OCI-M1 (cell line): ENCODE results near the gene TFEB.

Source experiments
- DNase-seq: peaks from one replicate; lab custom pipeline; 2025; lab: John Stamatoyannopoulos, UW

TFEB gene

DNA sequence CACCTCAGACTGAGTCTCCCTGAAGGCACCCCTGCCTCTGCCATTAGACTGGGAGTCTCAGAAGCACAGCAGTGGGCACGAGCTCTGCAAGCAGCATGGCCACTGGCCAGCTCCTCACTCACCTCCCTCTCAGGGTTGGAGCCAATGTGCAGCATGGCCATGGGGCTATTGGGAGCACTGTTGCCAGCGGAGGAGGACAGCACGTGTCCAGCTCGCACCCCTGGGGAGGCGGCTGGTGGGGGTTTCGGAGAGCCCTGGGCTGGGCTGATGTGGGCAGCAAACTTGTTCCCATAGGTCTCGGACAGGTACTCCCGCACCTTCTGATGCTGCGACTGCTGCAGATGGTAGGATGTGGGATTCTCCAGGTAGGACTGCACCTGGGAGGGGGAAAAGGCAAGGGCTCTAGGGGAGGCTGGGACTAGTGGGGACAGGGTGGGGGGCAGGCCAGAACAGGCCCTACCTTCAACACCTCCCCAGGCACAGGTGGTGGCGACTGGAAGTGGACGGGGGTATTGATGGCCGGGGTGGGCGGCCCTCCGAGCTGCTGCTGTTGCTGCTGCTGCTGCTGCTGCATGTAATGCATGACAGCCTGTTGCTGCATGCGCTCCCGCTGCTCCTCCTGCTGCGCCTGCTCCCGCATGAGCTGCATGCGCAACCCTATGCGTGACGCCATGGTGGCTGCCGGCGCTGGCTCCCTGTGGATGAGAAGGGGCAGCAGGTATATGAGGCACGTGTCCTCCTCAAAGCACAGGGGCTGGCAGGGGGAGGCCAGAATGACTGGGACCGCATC, 44.7 kb downstream of the TFEB start:
- DNase-seq, result no peak

DNA sequence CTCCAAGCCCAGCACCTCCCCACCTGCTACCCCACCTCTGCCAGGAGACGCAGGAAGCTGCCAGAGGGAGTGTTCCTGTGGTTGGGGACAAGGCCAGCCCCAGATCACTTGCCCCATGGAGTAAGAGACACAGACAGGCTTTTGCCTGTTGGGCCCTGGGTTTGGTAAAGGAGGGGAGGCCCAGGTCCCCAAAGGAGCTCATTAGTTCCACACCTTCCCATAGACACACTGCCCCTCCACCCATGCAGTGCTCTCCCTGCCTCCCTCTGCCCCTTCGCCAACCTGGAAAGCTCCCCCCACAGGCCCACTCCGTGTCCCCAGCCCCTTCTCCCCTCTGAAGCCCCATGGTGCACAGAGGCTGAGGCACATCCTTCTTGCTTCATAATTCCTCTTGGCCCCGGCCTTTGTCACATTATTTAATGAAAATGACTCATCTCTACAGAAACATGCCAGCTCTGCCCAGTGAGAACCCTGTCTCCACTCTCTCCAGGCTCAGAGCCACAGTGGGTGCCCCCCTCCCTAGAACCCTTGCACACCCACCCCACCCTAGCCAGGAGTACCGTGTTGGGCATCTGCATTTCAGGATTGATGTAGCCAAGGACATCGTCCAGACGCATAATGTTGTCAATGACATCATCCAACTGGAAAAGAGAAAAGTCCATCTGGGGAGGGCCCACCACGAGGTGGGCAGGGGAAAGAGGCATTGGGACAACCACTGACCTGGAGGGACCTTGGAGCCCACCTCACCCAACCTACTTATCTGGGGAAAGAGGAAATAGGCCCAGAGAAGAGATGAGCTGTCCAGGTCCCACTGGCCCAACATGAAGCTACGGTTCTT, 46.0 kb downstream of the TFEB start:
- DNase-seq, result no peak

DNA sequence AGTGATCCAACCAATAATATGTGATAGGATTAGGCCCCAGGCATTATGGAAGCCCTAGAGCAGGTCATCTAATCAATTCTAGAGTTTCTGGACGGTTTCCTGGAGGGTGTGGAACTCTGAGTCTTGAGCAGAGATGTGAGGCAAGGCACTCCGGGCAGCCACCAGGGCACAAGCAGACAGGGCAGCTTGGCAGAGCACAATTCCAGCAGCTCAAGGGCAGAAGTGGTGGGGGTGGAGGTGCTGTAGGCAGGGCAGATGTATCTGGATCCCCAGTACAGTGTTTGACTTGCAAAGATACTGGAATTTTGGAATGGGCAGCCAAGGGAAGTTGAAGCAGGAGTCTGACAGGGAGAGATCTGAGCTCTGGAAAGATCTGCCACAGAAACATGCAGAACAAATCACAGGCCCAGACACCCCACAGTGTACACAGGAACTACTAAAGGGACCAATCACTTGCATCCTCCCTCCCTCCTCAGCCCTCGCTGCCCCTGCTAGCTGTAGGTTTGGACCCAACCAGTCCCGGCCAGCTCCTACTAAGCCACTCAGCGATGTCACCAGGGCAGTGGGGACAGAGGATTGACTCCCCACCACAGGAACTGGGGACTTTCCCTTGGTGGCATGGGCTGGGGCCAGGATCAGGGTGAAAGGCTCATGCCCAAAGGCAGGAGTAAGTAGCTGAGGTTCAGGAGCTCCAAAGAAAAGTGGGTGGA, 47.0 kb downstream of the TFEB start:
- DNase-seq, result no peak

DNA sequence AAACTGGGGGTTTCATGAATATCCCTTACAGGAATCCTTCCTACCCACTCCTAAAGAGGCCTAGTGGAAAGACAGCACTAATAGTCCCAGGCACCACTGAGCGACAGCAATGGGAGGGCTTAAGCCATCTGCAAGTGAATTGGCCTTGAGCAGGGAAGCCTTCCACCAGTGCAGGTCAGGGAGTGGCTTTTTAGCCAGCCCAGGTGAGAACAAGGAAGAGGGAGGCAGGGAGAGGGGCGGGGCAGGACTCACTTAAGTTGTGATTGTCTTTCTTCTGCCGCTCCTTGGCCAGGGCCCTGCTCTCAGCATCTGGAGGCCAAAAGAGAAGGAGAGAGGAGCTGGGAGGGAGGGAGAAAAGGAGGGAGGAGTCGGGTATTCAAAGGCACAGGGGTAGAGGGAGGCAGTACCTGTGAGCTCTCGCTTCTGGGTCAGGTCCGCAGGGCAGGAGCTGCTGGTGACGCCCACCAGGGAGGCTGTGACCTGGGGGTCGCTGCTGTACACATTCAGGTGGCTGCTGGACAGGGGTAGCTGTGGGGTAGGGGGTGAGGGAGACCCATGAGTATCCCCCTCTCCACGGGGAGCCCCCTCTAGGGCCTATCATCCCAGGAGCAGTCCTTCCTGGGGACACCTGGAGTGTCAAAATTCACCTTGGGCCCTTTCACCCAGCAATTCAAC, 47.8 kb downstream of the TFEB start:
- no peak for DNase-seq

DNA sequence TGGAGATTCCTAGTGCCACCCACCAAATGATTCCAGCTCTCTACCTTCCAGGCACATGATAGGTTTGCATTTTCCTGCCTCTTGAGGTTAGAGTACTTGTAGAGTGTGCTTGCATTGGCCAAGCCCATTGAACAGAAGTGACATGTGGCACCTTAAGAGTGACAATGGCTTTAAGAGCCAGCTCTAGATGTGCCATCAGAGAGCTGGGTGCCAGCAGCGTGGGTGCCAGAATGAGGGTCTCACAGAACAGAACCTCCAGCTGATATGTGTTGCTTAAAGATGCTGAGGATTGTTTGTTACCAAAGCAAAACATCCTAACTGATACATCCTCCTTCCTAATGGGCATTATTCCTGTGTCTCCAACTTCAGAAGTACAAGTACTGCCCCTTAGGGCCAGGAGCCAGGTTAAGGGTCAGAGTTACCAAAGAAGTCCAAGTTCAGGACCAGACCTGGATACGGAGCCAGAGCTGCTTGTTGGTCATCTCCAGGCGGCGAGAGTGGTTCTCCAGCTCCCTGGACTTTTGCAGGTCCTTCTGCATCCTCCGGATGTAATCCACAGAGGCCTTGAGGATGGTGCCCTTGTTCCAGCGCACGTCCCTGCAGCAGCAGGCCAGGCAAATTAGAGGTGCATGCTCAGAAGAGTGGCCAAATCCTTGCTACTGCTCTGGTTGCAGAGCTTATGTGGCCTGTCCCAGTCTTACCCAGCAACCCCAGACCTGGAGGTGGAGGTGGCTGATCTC, 49.6 kb downstream of the TFEB start:
- no peak for DNase-seq

DNA sequence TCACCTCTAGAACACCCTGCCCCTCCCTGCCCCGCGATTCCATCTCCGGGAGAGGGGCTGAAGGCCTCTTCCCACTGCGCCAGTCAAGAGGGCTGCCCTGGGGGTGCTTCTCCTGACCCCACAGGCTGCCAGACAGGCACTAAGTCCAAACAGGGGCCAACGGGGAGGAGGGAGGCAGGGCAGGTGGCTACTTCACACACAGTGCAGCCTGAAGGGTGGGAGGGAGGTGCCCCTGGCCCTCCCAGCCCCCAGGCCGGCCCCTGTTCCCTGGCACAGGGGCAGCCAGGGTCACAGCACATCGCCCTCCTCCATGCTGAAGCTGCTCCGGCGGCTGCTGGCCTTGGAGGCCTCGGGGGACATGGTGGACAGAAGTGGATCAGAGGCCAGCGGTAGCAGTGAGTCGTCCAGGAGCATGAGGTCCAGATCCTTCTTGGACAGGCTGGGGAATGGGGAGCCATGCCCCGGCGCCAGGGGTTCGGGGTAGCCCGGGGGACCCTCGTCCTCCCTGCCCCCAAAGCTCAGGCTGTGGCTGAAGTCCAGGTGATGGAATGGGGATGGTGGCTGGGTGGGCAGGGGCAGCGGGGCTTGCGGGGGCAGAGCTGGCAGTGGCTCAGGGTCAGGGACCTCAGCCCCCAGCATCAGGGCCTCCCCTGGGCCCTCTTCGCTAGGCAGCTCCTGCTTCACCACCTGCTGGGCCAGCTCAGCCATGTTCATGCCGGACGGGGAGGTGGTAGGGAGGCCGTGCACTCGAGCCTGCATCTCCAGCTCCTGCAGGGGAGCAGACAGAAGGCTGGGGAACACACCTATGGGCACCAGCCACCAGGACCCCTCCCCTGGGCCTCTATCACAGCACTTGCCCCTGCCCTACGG, 50.9 kb downstream of the TFEB start:
- no peak for DNase-seq

DNA sequence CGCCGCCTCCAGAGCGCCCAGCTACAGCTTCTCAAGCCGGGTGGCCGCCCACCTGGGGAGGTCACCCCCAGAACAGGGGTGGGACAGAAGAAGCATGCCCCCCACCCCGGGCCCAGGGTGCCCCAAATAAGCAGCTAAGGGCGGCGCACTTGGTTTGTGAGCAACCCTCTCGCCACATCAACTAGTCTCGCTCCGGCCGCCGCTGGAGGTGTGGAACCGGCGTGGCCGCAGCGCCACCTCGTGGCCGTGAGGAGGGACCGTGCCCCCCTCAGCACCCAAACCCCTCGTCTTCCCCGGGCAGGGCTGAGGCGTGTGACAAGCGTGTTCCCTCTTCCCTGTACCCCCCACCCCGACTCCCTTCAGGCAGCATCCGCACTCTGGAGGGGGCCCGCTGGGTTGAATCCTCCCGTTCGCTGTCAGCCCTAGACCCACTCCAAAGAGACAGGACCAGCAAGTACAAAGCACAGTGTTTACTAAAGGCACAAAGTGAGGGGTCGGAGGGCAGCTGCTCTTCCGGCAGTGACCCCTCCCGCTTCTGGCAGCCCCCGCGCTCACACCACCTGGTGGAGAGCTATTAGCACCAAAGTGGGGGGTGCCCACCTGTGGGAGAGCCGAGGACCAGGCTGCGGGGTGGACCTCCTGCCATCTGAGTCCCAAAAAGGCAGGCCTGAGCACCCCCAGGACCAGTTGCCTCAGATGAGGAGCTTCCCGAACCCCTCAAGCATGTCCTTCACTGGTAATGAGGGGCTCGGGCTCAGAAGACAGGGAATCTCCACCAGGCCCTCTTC, 51.7 kb downstream of the TFEB start:
- peak; percentile 82 for DNase-seq

DNA sequence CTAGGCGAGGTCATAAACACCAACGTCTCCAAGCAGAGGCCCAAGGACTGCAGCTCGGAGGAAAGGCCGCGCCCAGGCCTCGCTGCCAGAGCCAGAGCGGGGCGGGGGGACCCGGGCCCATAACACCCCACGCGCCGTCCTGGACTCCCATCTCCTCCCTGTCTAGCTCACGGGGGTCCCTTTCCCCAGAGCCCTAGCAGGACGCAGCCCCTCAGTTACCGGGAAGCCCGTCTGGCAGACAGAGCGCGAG, 52.2 kb downstream of the TFEB start:
- no peak for DNase-seq

DNA sequence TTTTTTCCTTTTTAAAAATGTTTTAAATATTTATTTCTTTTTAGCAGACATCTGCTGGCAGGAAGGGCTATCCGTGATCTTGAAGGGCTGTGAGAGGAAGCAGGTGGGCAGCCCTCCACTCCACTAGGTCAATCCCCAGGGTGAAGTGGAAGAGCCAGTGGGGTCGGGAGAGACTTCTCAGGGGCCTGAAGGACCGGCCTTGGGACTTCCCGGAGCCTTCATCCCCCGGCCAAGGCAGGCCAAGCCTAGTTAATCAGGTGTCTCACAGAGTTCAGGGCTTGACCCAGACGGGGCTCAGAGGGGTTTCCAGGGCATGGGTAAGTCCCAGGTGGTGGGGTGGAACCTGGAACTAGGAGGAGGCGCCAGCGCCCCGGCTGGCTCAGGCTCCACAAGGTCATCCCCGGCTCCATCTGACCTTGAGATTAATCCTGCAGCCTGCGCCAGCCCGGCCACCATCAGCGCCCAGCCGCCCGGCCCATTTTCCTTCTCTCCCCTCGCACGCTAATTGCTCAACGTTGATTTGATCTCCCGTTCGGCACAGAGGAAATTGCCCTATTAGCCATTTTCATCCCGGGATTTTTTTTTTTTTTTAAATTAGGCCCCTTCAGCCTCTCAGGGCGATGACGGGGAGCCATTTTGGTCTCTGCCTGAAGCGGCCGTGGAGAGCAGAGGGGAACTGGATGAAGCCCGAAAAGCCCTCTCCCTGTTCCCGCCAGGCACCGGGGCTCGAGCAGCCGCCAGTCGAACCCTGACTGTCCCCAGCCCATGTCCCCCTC, 52.7 kb downstream of the TFEB start:
- DNase-seq, result no peak

DNA sequence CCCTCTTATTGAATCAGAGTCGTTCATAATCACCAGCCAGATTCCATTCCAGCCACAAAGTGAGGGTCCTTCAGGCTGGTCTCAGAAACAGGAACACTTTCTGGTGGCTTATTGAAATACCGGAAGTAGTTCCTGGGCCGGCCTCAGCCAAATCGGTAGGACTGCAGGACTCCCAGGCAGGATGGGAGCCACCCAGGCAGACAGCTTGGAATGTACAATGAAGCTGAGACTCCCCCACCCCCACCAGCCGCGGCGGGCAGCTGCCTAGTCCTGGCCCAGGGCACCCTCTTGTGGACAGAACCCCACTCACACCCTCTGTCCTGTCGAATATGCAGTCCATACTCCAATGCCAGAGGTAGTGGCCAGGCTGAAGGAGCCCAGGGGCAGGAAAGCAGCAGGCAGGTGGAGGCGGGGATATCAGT, 53.3 kb downstream of the TFEB start:
- peak; percentile 92 for DNase-seq

DNA sequence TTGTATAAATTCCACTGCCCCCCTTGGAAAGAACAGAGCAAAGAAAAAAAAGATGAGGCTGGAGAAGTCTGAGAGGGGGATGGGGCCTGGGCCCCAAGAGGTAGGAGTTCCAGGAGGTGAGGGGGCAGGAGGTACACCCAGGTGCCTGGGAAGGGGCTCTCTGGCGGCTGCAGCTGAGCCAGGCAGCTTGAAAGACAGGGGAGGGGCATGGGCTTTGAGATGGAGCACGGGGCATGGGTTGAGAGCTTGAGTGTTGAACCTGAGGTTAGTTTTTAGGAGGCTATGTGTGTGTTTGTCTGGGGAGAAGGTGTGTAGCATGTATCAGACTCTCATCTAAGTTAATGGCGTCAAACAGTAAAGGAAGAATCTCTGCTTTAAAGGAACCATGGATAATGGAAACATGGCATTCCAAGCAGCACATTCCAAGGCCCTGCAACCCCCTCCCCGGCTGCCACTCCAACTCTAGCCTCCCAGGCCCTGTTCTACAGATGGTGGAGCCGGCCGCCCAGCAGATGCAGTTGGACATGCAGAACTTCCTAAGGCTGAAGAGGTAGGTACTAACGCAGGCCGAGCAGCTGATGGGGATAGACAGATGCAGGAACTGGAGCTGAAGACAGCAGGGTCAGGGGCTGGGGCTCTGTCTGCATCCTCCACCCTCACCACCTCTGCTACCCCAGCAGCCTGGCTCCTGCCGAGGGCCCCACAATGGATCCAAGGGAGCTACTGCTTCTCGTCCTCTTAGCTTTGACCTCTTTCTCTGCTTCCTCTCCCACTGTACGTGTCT, 55.0 kb downstream of the TFEB start:
- DNase-seq, result no peak

DNA sequence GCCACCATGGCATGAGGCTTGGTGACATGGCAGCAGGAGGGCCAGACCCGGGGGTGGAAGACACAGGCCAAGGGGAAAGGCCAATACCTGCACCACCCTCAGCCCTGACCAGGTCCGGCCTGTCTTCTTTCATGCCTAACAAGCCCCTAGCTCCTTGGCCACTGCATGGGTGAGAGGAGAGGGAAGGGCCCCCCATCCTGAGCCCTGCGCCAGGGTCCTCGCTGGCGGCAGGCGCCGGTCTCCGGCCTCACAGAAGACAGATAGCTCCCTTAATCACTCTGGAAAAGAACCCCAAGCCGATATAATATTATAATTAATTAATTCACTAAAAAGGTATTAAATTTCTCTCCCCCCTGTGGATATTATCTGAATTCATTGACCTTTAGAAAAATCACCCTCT, 55.7 kb downstream of the TFEB start:
- no peak for DNase-seq

DNA sequence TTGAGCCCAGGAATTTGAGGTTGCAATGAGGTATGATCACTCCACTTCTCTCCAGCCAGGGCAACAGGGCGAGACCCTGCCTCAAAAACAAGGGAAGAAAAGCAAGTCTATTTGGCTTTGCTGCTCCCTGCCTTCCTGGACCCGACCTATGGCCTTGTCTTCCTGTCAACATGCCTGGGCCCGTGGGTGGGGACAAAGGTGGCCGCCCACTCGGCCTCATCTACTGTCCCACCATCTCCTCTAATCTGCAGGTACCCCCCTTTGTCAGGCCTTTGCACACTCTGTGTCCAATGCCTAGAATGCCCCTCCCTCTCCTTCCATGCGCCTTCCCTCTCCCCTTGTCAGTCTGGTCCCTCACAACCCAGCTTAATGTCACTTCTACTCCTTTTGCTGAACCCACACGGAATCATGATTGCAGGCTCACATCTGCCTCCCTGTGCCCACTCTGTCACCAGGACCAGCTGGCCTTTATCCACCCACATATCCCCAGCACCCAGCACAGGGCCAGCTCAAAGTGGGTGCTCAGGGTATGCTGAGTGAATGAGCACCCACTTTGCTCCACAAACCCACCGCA, 56.8 kb downstream of the TFEB start:
- no peak for DNase-seq

DNA sequence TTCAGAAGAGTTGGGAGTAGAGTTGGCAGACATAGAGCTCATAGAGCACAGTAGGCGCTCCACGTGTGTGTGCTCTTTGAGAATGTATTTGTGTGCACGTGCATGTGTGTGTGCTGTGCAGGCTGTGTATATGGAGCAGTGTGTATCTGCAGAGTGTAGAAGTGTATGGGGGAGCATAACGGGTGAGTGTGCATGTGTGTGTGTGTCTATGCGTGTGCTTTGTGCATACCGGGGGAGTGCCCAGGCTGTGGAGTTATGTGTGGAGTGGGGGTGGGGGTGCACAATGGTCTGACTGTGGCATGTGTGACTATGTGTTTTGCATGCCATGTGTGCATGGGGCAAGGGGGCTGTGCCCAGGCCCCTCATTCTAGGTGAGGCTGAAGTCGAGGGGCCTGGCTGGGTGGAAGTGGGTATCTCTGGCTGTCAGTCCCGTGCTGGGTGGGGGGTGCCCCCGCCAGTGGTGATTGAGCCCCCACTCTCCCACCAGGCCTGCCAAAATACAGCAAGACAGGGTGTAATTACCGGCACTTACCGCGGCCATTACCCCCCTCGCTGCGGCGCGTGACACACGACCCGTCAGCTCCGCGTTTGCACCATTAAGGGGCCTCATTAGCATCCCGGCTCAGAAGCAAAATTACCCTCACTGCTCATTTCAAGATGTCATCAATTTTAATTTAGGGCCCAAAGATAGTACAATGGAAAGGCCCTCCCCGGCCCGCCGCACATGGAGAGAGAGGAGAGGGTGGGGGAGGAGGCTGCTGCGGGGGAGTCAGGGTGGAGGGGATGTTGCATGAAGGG, 58.1 kb downstream of the TFEB start:
- DNase-seq, result no peak

DNA sequence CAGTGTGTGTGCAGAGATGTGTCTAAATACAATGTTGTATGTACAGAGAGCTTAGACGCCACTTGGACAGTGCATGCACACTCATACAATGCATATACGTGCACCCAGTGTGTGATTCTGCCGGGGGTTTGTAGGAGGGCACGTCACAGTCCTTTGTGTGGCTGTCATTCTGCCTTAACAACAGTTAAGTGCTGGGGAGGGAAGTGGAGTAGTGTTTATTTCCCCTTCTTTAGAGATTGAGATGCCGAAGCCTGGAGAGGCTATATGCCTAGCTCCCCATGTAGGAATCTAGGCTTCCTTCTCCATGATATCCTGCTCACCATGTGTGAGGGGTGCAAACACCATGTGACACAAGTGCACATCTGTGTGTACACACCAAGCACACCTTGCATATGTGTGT, 59.0 kb downstream of the TFEB start:
- DNase-seq, result no peak

DNA sequence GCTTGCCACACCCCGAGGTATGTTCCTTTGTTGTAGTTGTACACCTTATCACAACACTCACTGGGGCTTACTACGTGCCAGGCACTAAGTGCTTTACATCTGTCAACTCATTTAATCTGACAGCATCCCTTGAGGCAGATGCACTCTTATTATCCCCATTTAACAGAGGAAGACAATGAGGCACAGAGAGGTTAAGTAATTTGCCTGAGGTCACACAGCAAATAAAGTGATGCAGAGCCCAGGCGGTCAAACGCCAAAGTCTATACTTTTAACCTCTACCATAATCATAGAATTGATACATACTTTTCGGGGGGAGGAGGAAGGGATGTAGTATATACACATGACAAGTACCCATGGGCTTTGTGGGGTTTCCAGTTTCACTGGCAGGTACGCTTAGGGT, 59.4 kb downstream of the TFEB start:
- no peak for DNase-seq

DNA sequence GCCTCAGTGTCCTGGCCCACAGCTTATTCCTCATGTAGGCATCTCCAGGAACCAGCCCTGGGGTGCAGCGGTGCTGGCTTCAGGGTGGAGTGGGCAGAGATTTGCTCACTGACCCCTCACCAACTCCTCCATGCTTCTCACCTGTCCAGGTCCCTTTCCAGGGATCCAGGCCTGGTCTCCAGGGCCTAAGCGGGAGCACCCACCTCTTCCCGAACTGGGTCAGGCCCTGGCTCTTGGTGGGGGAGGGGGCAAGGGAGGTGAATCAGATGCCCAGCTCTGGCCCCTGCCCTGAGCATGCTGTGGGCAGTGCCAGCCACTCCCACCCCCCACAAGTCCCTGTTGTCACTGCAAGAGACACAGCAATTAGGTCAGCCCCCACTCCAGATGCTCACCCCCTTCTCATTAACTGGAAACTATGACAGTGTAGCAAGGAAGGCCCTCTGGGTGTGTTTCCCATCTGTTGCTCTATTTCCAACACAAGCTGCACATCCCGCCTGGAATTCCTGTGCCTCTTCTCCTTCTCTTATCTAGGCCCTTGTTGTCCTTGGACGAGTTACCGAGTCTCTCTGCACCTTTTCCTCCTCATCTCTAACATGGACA, 60.1 kb downstream of the TFEB start:
- DNase-seq, result no peak
